Mucosa of stomach (tissue), 1 donor: ENCODE data around the gene LRPAP1.

Experiments
- H3K27me3 ChIP-seq: one replicate; pipeline ENCODE4 v1.7.0; 2013; ENCODE audit warnings: mild to moderate bottlenecking, low read length; ENCODE audit not compliant: control insufficient read depth, insufficient read depth
- H3K36me3 ChIP-seq: one replicate; pipeline ENCODE4 v1.7.0; 2013; ENCODE audit warnings: low read length; ENCODE audit not compliant: control insufficient read depth, insufficient read depth
- H3K4me1 ChIP-seq: one replicate; pipeline ENCODE4 v1.7.0; 2013; ENCODE audit warnings: mild to moderate bottlenecking, low read length; ENCODE audit not compliant: control insufficient read depth, insufficient read depth
- H3K4me3 ChIP-seq: one replicate; pipeline ENCODE4 v1.7.0; 2013; ENCODE audit warnings: low read length
- H3K9ac ChIP-seq: one replicate; pipeline ENCODE4 v1.7.0; 2013; ENCODE audit warnings: mild to moderate bottlenecking, low read length, moderate library complexity
- H3K9me3 ChIP-seq: one replicate; pipeline ENCODE4 v1.7.0; 2013; ENCODE audit warnings: mild to moderate bottlenecking, low read length, moderate library complexity; ENCODE audit not compliant: control insufficient read depth
- donor health status: Pancreatic carcinoma.

LRPAP1 gene

DNA sequence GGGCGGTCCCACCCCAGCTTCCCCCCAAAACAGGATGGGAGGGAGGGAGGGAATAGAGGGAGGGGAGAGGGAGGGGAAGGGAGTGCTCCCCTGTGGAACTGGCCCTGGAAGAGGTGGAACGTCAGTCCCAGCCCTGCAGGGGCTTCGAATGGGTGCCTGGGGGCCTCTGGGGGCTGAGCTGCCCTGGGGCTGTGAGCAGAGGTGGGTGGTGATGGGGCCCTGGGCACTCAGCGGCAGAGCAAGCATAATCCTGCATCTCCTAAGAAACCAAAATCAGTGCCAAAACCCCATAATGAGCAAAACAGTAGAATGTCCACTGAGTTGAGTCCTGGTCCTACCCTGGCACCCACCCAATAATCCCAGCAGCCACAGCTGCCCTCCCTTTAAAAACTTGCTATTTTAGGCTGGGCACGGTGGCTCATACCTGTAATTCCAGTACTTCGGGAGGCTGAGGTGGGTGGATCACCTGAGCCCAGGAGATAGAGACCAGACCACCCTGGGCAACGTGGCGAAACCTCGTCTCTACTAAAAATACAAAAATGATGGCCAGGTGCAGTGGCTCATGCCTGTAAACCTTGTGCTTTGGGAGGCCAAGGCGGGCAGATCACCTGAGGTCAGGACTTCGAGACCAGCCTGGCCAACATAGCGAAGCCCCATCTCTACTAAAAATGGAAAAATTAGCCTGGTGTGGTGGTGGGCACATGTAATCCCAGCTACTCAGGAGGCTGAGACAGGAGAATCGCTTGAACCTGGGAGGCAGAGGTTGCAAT lies 58.0 kb downstream of the LRPAP1 start:
- H3K4me1 ChIP-seq = peaks cover 19% of the 10 kb centered on the region
- H3K36me3 ChIP-seq = no peaks in the 10 kb centered on the region
- H3K27me3 ChIP-seq = peaks cover 21% of the 10 kb centered on the region
- H3K9me3 ChIP-seq = no peaks in the 10 kb centered on the region
- H3K9ac ChIP-seq = no peak overlapping the region
- no peak overlapping the region for H3K4me3 ChIP-seq

DNA sequence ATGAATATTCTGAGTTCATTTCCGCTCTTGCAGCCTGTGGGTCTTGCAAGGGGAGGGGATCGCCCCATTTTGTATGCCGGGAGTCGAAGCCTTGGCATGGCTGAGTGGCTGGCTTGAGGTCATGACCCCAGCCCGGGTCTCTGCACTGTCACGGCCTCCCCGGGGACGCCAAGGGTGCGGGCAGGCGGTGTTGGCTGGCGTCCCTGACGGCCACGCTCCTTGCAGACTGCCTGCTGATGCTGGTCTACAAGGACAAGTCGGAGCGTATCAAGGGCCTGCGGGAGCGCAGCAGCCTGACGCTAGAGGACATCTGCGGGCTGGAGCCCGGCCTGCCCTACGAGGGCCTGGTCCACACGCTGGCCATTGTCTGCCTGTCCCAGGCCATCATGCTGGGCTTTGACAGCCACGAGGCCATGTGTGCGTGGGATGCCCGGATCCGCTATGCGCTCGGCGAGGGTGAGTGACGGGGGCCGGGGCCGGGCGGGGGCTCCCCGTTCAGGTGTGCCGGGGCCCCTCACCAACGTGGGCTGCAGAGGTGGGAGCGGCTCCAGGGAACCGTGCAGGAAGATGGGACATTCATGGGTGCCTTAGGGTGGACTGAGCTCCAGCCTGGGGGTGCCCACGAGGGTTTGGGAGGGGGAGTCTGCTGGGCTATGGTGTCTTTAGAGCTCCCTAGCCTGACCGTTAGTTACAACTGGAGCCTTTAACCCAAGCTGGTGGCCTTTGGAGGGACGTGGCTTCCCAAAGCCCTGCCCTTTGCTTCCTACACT lies 58.9 kb downstream of the LRPAP1 start:
- Histone ChIP-seq H3K9me3 (no peaks in the 10 kb centered on the region), H3K4me3 (no peak overlapping the region), H3K4me1 (peaks cover 19% of the 10 kb centered on the region), H3K27me3 (peaks cover 21% of the 10 kb centered on the region), H3K9ac (no peak overlapping the region), H3K36me3 (no peaks in the 10 kb centered on the region)

DNA sequence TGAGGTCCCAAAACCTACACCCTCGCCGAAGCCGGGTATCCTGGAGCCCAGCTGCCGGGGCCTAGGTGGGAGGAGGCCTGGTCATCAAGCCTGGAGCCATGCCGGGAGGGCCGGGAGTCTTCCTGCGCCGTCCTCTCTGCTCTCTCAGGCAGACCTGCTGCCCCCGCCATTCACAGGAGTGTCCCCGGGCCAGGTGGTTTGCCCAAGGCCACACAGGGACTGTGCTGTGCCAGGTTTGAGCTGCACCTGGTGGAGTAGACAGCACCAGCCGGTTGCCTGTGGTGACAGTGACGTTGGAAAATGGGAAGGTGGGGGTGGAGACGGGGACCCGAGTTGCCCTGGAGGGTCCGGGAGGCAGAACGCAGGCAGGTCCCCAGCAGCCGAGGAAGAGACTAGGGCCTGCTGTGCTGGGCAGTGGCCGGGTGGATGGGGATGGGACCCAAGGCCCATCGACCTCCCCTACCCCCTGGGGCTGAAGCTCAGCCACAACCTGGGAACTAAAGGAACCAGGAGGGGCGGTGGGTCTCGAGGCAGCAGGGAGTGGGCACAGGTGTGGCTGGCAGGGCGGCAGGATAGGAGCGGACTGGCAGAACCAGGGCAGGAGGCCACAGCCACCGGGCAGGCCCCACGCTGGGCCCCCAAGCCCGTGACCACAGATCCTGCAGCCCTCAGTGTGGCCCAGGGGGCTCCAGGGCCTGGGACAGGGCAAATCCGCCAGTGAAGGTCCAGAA lies 59.6 kb downstream of the LRPAP1 start:
- H3K9ac ChIP-seq = no peak overlapping the region
- H3K4me3 ChIP-seq = no peak overlapping the region
- no peaks in the 10 kb centered on the region for H3K9me3 ChIP-seq
- peaks cover 21% of the 10 kb centered on the region for H3K27me3 ChIP-seq
- H3K36me3 ChIP-seq = no peaks in the 10 kb centered on the region
- H3K4me1 ChIP-seq = peaks cover 19% of the 10 kb centered on the region

DNA sequence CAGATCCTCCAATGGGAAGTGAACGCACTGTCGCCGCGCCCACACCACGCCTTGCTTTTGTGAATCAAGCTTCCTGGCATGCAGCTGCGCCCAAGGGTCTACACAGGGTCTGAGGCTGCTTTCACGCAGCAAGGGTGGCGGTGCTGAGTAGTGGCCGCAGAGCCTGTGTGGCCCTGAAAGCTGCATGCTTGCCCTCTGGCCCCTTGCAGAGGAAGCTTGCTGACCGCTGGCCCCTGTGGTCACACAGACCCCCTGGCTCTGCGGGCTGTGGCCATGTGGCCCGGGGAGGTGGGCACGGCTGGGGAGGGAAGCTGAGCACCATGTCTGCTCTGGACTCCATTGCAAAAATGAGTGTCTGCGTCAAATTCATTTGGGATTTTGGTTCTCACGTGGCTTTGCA lies 60.3 kb downstream of the LRPAP1 start:
- peaks cover 19% of the 10 kb centered on the region for H3K4me1 ChIP-seq
- H3K36me3 ChIP-seq = no peaks in the 10 kb centered on the region
- H3K9me3 ChIP-seq = no peaks in the 10 kb centered on the region
- H3K9ac ChIP-seq = no peak overlapping the region
- no peak overlapping the region for H3K4me3 ChIP-seq
- peaks cover 21% of the 10 kb centered on the region for H3K27me3 ChIP-seq

DNA sequence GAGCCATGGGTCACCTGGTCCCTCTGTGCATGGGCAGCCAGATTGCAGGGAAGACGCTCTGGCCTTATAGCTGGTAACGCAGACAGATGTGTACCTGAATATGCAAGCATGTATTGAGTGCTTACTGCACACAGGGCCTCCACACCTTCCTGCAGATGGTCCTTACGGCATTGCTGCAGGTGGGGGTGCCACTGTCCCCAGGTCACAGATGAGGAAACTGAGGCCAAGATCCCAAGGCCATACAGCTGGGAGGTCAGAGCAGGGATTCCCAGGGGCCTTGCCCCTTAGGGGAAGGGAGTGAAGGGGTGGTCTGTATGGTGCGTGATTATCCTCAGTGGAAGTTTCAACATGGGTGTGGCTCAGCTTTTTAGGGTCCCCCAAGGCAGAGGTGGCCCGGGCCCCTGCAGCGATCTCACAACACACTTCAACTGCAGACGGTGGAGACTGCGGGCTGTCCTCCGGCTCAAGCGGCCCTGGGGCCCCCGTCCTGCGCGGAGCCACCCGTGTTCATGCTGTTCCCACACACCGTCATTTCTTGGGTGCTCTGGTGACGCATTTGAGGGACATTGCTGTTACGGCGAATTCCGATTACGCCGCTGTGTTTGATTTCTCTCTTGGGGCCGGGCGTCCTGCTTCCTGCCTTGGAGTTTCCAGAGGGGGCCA lies 61.0 kb downstream of the LRPAP1 start:
- no peaks in the 10 kb centered on the region for H3K9me3 ChIP-seq
- H3K36me3 ChIP-seq = no peaks in the 10 kb centered on the region
- peaks cover 19% of the 10 kb centered on the region for H3K4me1 ChIP-seq
- H3K9ac ChIP-seq = no peak overlapping the region
- peaks cover 21% of the 10 kb centered on the region for H3K27me3 ChIP-seq
- H3K4me3 ChIP-seq = no peak overlapping the region

DNA sequence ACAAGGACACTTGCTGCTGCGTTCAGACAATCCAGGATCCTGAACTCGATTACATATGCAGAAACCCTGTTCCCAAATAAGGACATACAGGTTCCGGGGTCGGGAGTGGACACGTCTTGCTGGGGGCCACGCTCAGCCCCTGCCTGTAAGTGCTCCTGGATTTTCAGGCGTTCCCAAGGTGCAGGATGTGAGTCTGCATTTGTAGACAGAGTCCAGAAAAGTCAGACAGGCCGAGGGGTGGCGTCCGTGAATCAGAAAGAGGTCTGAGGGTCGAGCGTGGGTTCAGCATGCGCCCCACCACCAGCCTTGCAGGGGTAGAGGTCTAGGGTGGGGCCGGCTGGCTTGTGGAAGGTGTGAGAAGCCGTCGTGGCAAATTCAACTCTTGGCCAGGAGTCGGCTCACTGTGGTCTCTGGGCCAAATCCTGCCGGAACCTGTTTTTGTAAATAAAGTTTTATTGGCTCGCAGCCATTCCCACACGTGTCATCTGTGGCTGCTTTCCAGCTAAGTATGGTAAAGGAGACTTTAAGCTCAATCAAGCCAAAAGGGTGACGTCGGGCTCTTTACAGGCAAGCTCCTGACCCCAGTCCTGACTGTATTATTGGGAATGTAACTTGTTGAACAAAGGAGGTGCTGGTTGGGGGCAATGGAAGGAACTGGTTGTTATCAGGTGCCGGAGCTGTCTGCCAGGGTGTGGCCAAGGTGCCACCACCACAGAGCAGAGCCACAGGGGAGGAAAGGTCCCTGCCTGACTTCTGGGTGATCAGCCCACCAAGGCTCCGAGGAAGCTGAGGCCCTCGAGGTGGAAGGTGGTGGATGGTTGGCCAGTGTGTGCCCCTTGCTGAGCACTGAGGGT lies 61.8 kb downstream of the LRPAP1 start:
- H3K4me3 ChIP-seq = no peak overlapping the region
- H3K9me3 ChIP-seq = no peaks in the 10 kb centered on the region
- H3K27me3 ChIP-seq = peaks cover 21% of the 10 kb centered on the region
- no peaks in the 10 kb centered on the region for H3K36me3 ChIP-seq
- H3K9ac ChIP-seq = no peak overlapping the region
- peaks cover 19% of the 10 kb centered on the region for H3K4me1 ChIP-seq

DNA sequence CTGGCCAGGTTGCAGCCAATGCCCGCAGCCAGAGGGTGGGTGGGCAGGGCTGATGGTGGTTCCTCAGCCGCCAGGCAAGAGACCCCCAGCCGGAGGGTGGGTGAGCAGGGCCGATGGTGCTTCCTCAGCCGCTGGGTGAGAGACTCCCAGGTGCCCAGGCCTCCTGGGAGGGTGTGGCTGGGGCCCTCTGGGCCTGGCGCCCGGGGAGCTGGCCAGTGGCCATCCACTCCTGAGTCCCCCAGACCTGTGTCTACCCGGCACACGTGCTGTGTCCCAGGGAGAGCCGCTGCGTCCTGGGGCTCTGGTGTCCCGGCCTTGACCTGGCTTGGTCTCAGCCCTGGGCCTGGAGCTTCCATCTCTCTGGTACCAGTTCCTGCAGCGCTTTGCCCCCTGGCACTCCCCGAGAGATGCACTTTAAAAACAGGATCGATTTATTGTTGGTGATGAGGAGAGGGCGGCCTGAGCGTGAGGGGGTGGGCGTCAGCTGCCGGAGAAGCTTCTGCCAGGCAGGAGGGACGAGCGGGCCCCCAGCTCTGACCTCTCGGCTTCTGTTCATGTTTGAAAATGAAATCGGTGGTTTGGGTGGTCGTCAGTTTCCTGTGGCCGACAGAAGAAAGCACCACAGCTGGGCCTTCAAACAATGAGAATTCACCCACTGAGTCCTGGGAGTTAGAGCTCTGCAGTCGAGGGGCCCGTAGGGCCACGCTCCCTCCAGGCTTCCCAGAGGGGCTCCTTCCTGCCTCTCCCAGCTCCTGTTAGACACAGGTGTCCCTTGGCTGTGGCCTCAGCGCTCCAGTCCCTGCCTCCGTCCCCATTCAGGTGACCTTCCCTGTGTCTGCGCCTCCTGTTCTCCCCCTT lies 62.6 kb downstream of the LRPAP1 start:
- Histone ChIP-seq H3K9me3 (no peaks in the 10 kb centered on the region), H3K4me3 (no peak overlapping the region), H3K4me1 (peaks cover 19% of the 10 kb centered on the region), H3K36me3 (no peaks in the 10 kb centered on the region), H3K27me3 (peaks cover 27% of the 10 kb centered on the region), H3K9ac (no peak overlapping the region)

DNA sequence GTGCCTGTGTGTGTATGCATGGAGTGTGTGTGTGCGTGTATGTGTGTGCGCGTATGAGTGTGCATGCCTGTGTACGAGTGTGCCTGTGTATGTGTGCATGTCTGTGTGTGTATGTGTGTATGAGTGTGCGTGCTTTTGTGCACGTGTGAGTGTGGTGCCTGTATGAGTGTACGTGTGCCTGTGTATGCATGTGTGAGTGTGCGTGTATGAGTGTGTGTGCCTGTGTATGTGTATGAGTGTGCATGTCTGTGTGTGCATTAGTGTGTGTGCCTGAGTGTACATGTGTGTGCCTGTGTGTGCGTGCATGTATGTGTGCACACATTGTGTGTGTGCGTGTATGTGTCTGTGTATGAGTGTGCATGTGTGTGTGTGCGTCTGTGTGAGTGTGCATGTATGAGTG lies 63.4 kb downstream of the LRPAP1 start:
- Histone ChIP-seq H3K36me3 (no peaks in the 10 kb centered on the region), H3K27me3 (peaks cover 35% of the 10 kb centered on the region), H3K9ac (no peak overlapping the region), H3K4me1 (peaks cover 19% of the 10 kb centered on the region), H3K9me3 (no peaks in the 10 kb centered on the region), H3K4me3 (no peak overlapping the region)

DNA sequence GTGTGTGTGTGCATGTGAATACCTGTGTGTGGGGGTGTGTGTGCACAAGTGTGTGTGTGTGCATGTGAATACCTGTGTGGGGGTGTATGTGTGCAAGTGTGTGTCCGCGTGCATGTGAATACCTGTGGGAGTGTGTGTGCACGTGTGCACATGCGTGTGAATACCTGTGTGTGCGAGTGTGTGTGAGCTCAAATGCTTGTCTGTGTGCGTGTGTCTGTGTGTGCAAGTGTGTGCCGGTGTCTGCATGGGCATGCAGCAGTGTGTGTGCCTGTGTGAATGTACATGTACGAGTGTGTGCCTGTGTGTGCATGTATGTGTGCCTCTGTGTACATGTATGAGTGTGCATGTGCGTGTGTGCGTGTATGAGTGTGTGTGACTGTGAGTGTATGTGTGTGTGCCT lies 64.1 kb downstream of the LRPAP1 start:
- H3K9me3 ChIP-seq = no peaks in the 10 kb centered on the region
- no peaks in the 10 kb centered on the region for H3K36me3 ChIP-seq
- no peak overlapping the region for H3K9ac ChIP-seq
- peaks cover 38% of the 10 kb centered on the region for H3K27me3 ChIP-seq
- H3K4me1 ChIP-seq = peaks cover 19% of the 10 kb centered on the region
- no peak overlapping the region for H3K4me3 ChIP-seq

DNA sequence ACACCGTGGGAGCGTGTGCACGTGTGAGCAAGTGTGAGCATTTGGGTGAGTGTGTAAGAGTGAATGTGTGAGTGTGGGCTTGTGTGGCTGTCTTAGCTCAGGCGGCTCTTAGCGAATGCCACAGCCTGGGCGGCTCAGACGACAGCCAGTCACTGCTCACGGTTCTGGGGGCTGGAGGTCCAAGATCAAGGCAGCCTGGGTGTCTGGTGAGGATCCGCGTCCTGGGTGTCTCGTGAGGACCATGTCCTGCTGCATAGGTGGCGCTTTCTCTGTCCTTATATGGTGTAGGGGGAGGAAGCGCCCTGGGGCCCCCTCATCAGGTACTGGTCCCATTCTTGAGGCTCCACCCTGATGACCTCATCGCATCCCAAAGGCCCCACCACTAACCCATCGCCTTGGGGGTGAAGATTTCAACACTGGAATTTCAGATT lies 64.6 kb downstream of the LRPAP1 start:
- no peak overlapping the region for H3K9ac ChIP-seq
- H3K27me3 ChIP-seq = peaks cover 42% of the 10 kb centered on the region
- no peaks in the 10 kb centered on the region for H3K9me3 ChIP-seq
- no peaks in the 10 kb centered on the region for H3K36me3 ChIP-seq
- peaks cover 23% of the 10 kb centered on the region for H3K4me1 ChIP-seq
- H3K4me3 ChIP-seq = no peak overlapping the region
